ENCODE data around the gene ATXN2. TPM values are rescaled to one million over a fixed set of nuclear protein-coding genes. Genes with fewer than 3 reads are reported as not detected.

The ATXN2 gene
- total RNA-seq, 2 donors from 2014 or later: 37.1 to 55.4 TPM

- DNase-seq: peak in 2 of 4 donors; percentile 49 to 50
- ATAC-seq: no peak
- Histone ChIP-seq H3K4me3 (no peak overlapping the region), H3K9me3 (no peaks in the 10 kb centered on the region), H3K27me3 (no peaks in the 10 kb centered on the region), H3K4me1 (peaks cover 73% of the 10 kb centered on the region), H3K27ac (peak overlapping the region in 3 of 4 donors; percentile 63 to 87 (median 69)), H3K36me3 (replicated peaks in 1 of 2; ENCODE audit: insufficient read depth in 1 of 2, low read depth in 2 of 2) (no peaks in the 10 kb centered on the region)
- 41 to 46% methylated on average over 2 to 8 of the region's 8 CpGs for WGBS, 2 donors
- TF ChIP-seq POLR2A (IDR thresholded peaks at IDR 0.05) (no peak), CTCF (IDR thresholded peaks at IDR 0.05) (no peak)
- intact Hi-C loops (cut with DNase I): no loop called here
Observed at GRCh38 chr12:111411185-111411764, 187.8 kb downstream of the ATXN2 start.

- no peaks in the 10 kb centered on the region for H3K9me3 ChIP-seq
- no peaks in the 10 kb centered on the region for H3K27me3 ChIP-seq
- DNase-seq (no peak), ATAC-seq (no peak)
- TF ChIP-seq CTCF (IDR thresholded peaks at IDR 0.05): no peak
- no peak for TF ChIP-seq POLR2A (IDR thresholded peaks at IDR 0.05)
- peak overlapping the region; percentile 63 to 87 (median 67) for H3K27ac ChIP-seq
- 62 to 69% methylated on average over 4 to 12 of the region's 12 CpGs for WGBS, 2 donors
- H3K36me3 ChIP-seq (replicated peaks in 1 of 2; ENCODE audit: insufficient read depth in 1 of 2, low read depth in 2 of 2): no peaks in the 10 kb centered on the region
- H3K4me3 ChIP-seq: no peak overlapping the region
- intact Hi-C loops (cut with DNase I): no loop called here
- H3K4me1 ChIP-seq: peaks cover 73% of the 10 kb centered on the region
Observed at GRCh38 chr12:111410431-111411184, 188.5 kb downstream of the ATXN2 start.

GRCh38 chr12:111409780-111410430 is 189.2 kb downstream of the ATXN2 start:
- TF ChIP-seq CTCF (IDR thresholded peaks at IDR 0.05) (peak in 1 of 7 experiments; percentile 3), POLR2A (IDR thresholded peaks at IDR 0.05) (no peak)
- WGBS, 2 donors: 41% methylated on average over 14 of the region's 14 CpGs; no CpG with 5 or more reads in 1 of the 2 donors
- H3K4me3 ChIP-seq: no peak overlapping the region

GRCh38 chr12:111409403-111409779 is 189.7 kb downstream of the ATXN2 start:
- no peaks in the 10 kb centered on the region for H3K36me3 ChIP-seq (replicated peaks in 1 of 2; ENCODE audit: insufficient read depth in 1 of 2, low read depth in 2 of 2)
- no peaks in the 10 kb centered on the region for H3K27me3 ChIP-seq
- no peaks in the 10 kb centered on the region for H3K9me3 ChIP-seq
- peak in 2 of 4 donors; percentile 37 to 44 for DNase-seq
- H3K27ac ChIP-seq: peak overlapping the region; percentile 44 to 87 (median 66)
- ATAC-seq: no peak
- peaks cover 81% of the 10 kb centered on the region for H3K4me1 ChIP-seq
- H3K4me3 ChIP-seq: no peak overlapping the region
- intact Hi-C loops (cut with DNase I): no loop called here
- 50 to 57% methylated on average over 4 to 15 of the region's 15 CpGs for WGBS, 2 donors
- TF ChIP-seq POLR2A (IDR thresholded peaks at IDR 0.05) (no peak), CTCF (IDR thresholded peaks at IDR 0.05) (no peak)

More at GRCh38 chr12:111409780-111410430, 189.2 kb downstream of the ATXN2 start:
- no peaks in the 10 kb centered on the region for H3K27me3 ChIP-seq
- no peaks in the 10 kb centered on the region for H3K9me3 ChIP-seq
- peaks cover 76% of the 10 kb centered on the region for H3K4me1 ChIP-seq
- DNase-seq: peak; percentile 37 to 73 (median 60)
- H3K27ac ChIP-seq: peak overlapping the region; percentile 63 to 87 (median 67)
- intact Hi-C loops (cut with DNase I): no loop called here
- ATAC-seq: no peak
- no peaks in the 10 kb centered on the region for H3K36me3 ChIP-seq (replicated peaks in 1 of 2; ENCODE audit: insufficient read depth in 1 of 2, low read depth in 2 of 2)

All from body of pancreas (tissue), 4 donors.